ENCODE results near the gene PIK3AP1. TPM values are rescaled to one million over a fixed set of nuclear protein-coding genes. Genes with fewer than 3 reads are reported as not detected.

The PIK3AP1 gene
- total and polyA plus RNA-seq, 2 of the 8 experiments (the other 6 are each of a cell fraction or from before 2014, with no cell fraction given), result 1.9 to 4.5 TPM

DNA sequence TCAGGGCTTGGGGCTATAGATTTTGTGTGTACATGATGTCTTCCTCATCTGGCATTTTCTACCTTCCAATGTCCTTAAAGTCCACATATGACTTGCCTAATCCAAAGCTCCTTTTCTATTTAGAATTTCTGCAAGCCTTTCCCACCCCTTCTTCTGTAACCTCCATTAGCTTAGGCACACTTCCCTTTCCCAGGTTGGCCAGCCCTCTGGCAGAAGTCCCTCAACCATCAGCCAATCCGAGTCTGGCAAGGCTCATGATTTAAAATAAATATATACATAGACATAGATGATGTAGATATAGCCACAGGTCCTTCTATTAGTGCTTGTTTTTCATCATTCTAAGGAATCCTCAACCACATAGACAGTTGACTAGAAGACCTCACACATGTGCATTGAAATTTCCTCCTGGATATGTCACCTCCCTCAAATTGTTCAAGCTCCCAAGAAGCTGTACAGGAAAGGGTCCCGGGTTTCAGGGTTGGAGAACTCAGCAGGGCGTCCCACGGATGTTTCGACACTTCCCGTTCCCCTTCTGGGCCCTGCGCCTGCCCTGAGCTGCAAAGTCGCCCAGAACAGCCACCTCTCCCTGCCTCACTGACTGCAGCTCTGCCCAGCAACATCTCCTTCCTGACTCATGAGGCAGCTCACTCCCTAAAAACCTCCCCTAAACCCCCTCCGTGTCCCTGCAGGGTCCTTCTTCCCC is 20.4 kb upstream of the PIK3AP1 start (continued):
- TF ChIP-seq TCF12 (IDR thresholded peaks at IDR 0.05; ENCODE audit: low read depth, low read length) (no peak), ZNF274 (IDR thresholded peaks at IDR 0.05; ENCODE audit: borderline replicate concordance, extremely low read depth, low read length) (no peak)

Data from H1 (cell line).